22Rv1 (cell line): Measurements from ENCODE around the gene DNAH10.
A peak's percentile ranks its signal among the peaks of the same experiment; 100 is the strongest.

ENCODE experiments used
- H3K27ac ChIP-seq: fragments of 450-650 bp; 2 replicates; pipeline ENCODE4 v1.5.1; 2017
- CTCF ChIP-seq: fragments of 450-650 bp; IDR thresholded peaks from 2 replicates; pipeline ENCODE4 v1.5.1; 2017; ENCODE audit warnings: mild to moderate bottlenecking
- ZFX ChIP-seq: fragments of 450-650 bp; IDR thresholded peaks from 2 replicates; pipeline ENCODE4 v1.6.1; 2017; ENCODE audit warnings: antibody characterized with exemption, borderline replicate concordance

Gene DNAH10

GRCh38 chr12:123761841-123762714, at the start of gene DNAH10:
DNAH10 (plus strand) TSS chr12:123762301; CDS start chr12:123762337, 36 bp downstream.
- H3K27ac ChIP-seq = no peak within 1 kb of the TSS
- TF ChIP-seq CTCF = no peak

GRCh38 chr12:123712780-123713319, 49.3 kb upstream of the DNAH10 start:
- peak overlapping the region; percentile 74 for H3K27ac ChIP-seq
- TF ChIP-seq ZFX = no peak
- TF ChIP-seq CTCF = no peak

- H3K27ac ChIP-seq = peak overlapping the region; percentile 74
- TF ChIP-seq CTCF (no peak), ZFX (no peak)
Measured at GRCh38 chr12:123713398-123713797, 48.7 kb upstream of the DNAH10 start.

- H3K27ac ChIP-seq = peak overlapping the region; percentile 74
- TF ChIP-seq CTCF (no peak), ZFX (no peak)
Measured at GRCh38 chr12:123713823-123714585, 48.1 kb upstream of the DNAH10 start.

GRCh38 chr12:123715195-123715594, 46.9 kb upstream of the DNAH10 start:
- TF ChIP-seq ZFX (no peak), CTCF (no peak)
- no peak overlapping the region for H3K27ac ChIP-seq

GRCh38 chr12:123717350-123717749, 44.8 kb upstream of the DNAH10 start:
- TF ChIP-seq CTCF (no peak), ZFX (no peak)
- H3K27ac ChIP-seq = no peak overlapping the region
